NCI-H1417 treated with DMSO at 0.1 percent for 48 hours (cell line): ENCODE measurements around the gene KSR2.
"Not testable (repeated sequence)": the region's sequence is repeated elsewhere in the genome, so short reads cannot be mapped to it uniquely, and the experiment has no call there.

ENCODE experiments used
- DNase-seq: peaks from one replicate; lab custom pipeline; 2025; lab: John Stamatoyannopoulos, UW

KSR2 gene

GRCh38 chr12:117857632-117858612 lies 110.9 kb downstream of the KSR2 start:
- DNase-seq: no peak

- not testable (repeated sequence) for DNase-seq
These were observed 111.7 kb downstream of the KSR2 start for GRCh38 chr12:117857139-117857538.

GRCh38 chr12:117855165-117855564 lies 113.6 kb downstream of the KSR2 start:
- DNase-seq: no peak

GRCh38 chr12:117854339-117855012 lies 114.3 kb downstream of the KSR2 start:
- no peak for DNase-seq

- no peak for DNase-seq
These were observed 115.2 kb downstream of the KSR2 start for GRCh38 chr12:117853600-117853999.

- no peak for DNase-seq
These were observed 118.7 kb downstream of the KSR2 start for GRCh38 chr12:117850048-117850447.

GRCh38 chr12:117847371-117847770 lies 121.4 kb downstream of the KSR2 start:
- DNase-seq: no peak

- DNase-seq: no peak
These were observed 123.4 kb downstream of the KSR2 start for GRCh38 chr12:117845271-117845904.

GRCh38 chr12:117844114-117844830 lies 124.5 kb downstream of the KSR2 start:
- no peak for DNase-seq

GRCh38 chr12:117842630-117843029 lies 126.2 kb downstream of the KSR2 start:
- no peak for DNase-seq

GRCh38 chr12:117842220-117842619 lies 126.6 kb downstream of the KSR2 start:
- DNase-seq: no peak

- DNase-seq: no peak
These were observed 131.1 kb downstream of the KSR2 start for GRCh38 chr12:117837737-117838050.

GRCh38 chr12:117836999-117837736 lies 131.6 kb downstream of the KSR2 start:
- DNase-seq: no peak

- no peak for DNase-seq
These were observed 132.3 kb downstream of the KSR2 start for GRCh38 chr12:117836476-117836875.

GRCh38 chr12:117835156-117835555 lies 133.6 kb downstream of the KSR2 start:
- no peak for DNase-seq

GRCh38 chr12:117832459-117833457 lies 136.0 kb downstream of the KSR2 start:
- DNase-seq: no peak

GRCh38 chr12:117830471-117830870 lies 138.3 kb downstream of the KSR2 start:
- no peak for DNase-seq

GRCh38 chr12:117829108-117829507 lies 139.7 kb downstream of the KSR2 start:
- DNase-seq: no peak

GRCh38 chr12:117827660-117828059 lies 141.1 kb downstream of the KSR2 start:
- DNase-seq: no peak

- DNase-seq: no peak
These were observed 143.0 kb downstream of the KSR2 start for GRCh38 chr12:117825827-117826226.
